Gastrocnemius medialis (tissue), 4 donors: ENCODE results near the gene PNMA1. TPM values are rescaled to one million over a fixed set of nuclear protein-coding genes. Genes with fewer than 3 reads are reported as not detected.

Experiments
- ATAC-seq, 2 donors: fragments of 150-250 bp; one replicate each; pipeline ENCODE4 v1.9.1; 2016
- DNase-seq, 2 donors: peaks; one replicate each; pipeline ENCODE4 v3.0.0-alpha.2; 2019
- H3K27ac ChIP-seq, 4 donors: fragments of 200-600 bp; sonication (generic); 1 replicate in 1 of 4; 2 replicates in 3 of 4; pipeline ENCODE4 v1.5.1; 2016 to 2018; ENCODE audit warnings: mild to moderate bottlenecking in 2 of 4, moderate library complexity in 1 of 4
- H3K27me3 ChIP-seq, 3 donors: fragments of 200-600 bp; sonication (generic) in 2 of 3; 1 replicate in 1 of 3; 2 replicates in 2 of 3; pipeline versions ENCODE4 v1.5.1 to v1.6.0; 2016 to 2019; ENCODE audit warnings: mild to moderate bottlenecking in 1 of 3, moderate library complexity in 1 of 3
- H3K36me3 ChIP-seq, 2 donors: fragments of 200-600 bp; sonication (generic) in 1 of 2; one replicate each; pipeline ENCODE4 v1.5.1; 2017 to 2018
- H3K4me1 ChIP-seq, 2 donors: fragments of 200-600 bp; sonication (generic) in 1 of 2; one replicate each; pipeline ENCODE4 v1.5.1; 2016 to 2017; ENCODE audit warnings: mild to moderate bottlenecking in 2 of 2
- H3K4me3 ChIP-seq, 4 donors: fragments of 200-600 bp; sonication (generic) in 3 of 4; 1 replicate in 1 of 4; 2 replicates in 3 of 4; pipeline ENCODE4 v1.5.1; 2016 to 2019; ENCODE audit warnings: mild to moderate bottlenecking in 2 of 4
- H3K9me3 ChIP-seq, 3 donors: fragments of 200-600 bp; sonication (generic) in 2 of 3; 1 replicate in 1 of 3; 2 replicates in 2 of 3; pipeline ENCODE4 v1.5.1; 2016 to 2019
- POLR2A ChIP-seq, 2 donors: fragments of 450-650 bp; IDR thresholded peaks; one replicate each; pipeline ENCODE4 v1.6.1; 2017; ENCODE audit warnings: antibody characterized with exemption in 2 of 2, mild to moderate bottlenecking in 2 of 2, moderate library complexity in 2 of 2
- in situ Hi-C, 4 donors: fragments of 200-750 bp; cut with MboI; loops; one replicate each; pipeline versions ENCODE4 v1.15.0 to v1.8.0; 2017; ENCODE audit warnings: low sequenced_read_pairs in 4 of 4
- intact Hi-C: fragments of 100-400 bp; cut with DNase I; formaldehyde crosslinking; loops from one replicate; pipeline ENCODE4 v1.15.1; 2023; ENCODE audit warnings: low total_unique reads
- total RNA-seq, 4 donors: library from RNA; depleted of rRNA; stranded (reverse); fragments of >200 nt; gene quantifications; one replicate each; pipeline versions ENCODE4 v1.1.0 to v1.2.3, GENCODE V29; 2016
- TF ChIP-seq, protein P1 (sequence below), 5 experiments: fragments of 450-650 bp in 3 of 5; fragments of 200-600 bp in 2 of 5; sonication (generic) in 2 of 5; IDR thresholded peaks in 4 of 5; conservative IDR thresholded peaks in 1 of 5; 1 replicate in 4 of 5; 2 replicates in 1 of 5; pipeline ENCODE4 v1.5.1; 2016 to 2019; ENCODE audit warnings: antibody characterized with exemption in 5 of 5, mild to moderate bottlenecking in 3 of 5, moderate library complexity in 3 of 5

The PNMA1 gene
- total RNA-seq, 4 donors from 2014 or later: 7.6 to 18.5 (median 8.8) TPM

DNA sequence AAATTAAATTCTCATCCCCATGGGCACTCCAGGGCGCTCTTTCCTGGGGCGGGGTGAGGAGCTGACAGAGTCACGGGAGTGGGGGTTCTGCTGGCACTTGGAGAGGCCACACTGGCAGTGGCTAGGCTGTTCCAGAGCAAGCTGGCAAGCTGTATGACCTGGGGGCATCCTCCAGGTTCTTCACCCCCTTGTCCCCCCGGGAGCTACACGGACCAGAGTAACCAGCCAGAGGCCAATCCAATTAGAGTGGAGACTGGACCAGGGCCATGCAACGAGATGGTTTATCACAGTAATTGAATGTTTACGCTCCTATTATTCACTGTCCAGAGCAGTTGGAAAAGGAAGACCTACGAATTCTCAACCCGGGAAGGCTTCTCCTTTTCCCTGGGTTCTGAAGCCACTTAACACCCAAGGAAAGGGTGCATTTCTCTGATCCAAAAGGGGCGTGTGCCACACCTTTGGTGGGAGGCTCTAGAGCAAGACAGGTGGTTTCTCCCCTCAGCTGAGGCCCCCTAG lies 43.8 kb upstream of the PNMA1 start:
- Histone ChIP-seq H3K9me3 (no peaks in the 10 kb centered on the region), H3K27ac (peak overlapping the region; percentile 89 to 98 (median 94)), H3K27me3 (no peaks in the 10 kb centered on the region), H3K36me3 (no peaks in the 10 kb centered on the region), H3K4me1 (peaks cover 85 to 87% of the 10 kb centered on the region in 2 donors), H3K4me3 (peak overlapping the region; percentile 61 to 91 (median 76))
- intact Hi-C loops: loop anchor here (1.0 kb wide), 2 partner anchors 28 to 30 kb away; no protein-coding TSS in a partner anchor
- DNase-seq (no peak), ATAC-seq (no peak)
- in situ Hi-C loops: no loop called here
- TF ChIP-seq, protein P1, sequence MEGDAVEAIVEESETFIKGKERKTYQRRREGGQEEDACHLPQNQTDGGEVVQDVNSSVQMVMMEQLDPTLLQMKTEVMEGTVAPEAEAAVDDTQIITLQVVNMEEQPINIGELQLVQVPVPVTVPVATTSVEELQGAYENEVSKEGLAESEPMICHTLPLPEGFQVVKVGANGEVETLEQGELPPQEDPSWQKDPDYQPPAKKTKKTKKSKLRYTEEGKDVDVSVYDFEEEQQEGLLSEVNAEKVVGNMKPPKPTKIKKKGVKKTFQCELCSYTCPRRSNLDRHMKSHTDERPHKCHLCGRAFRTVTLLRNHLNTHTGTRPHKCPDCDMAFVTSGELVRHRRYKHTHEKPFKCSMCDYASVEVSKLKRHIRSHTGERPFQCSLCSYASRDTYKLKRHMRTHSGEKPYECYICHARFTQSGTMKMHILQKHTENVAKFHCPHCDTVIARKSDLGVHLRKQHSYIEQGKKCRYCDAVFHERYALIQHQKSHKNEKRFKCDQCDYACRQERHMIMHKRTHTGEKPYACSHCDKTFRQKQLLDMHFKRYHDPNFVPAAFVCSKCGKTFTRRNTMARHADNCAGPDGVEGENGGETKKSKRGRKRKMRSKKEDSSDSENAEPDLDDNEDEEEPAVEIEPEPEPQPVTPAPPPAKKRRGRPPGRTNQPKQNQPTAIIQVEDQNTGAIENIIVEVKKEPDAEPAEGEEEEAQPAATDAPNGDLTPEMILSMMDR (IDR thresholded peaks at IDR 0.05 in 4 of 5, conservative IDR thresholded peaks at IDR 0.05 in 1 of 5): no peak
- no peak for TF ChIP-seq POLR2A (IDR thresholded peaks at IDR 0.05)

DNA sequence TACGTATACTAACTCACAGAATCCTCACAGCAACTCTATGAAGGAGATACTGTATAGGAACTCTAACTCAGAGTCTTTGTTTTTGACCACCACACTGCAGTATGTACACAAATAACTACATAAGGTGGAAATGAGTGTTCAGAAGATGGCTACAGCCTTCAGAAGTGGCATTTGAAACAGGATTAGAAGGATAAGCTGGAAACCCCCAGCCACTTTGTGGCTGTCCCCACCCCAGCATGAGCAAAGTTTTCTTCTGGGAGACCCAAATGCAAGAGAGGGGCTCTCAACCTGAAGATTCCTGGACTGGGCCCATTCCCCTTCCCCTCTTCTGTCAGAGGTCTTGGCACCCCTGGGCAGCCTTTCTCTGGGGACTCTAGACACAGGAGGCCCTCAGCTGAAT lies 43.2 kb upstream of the PNMA1 start:
- H3K9me3 ChIP-seq: no peaks in the 10 kb centered on the region
- H3K27ac ChIP-seq: peak overlapping the region; percentile 89 to 98 (median 94)
- no peak for DNase-seq
- in situ Hi-C loops (no loop called here), intact Hi-C loops (no loop called here)
- peaks cover 85 to 87% of the 10 kb centered on the region in 2 donors for H3K4me1 ChIP-seq
- peak overlapping the region in 2 of 4 donors; percentile 80 to 91 for H3K4me3 ChIP-seq
- ATAC-seq: no peak
- no peaks in the 10 kb centered on the region for H3K36me3 ChIP-seq
- no peaks in the 10 kb centered on the region for H3K27me3 ChIP-seq
- TF ChIP-seq, protein P1 (IDR thresholded peaks at IDR 0.05 in 4 of 5, conservative IDR thresholded peaks at IDR 0.05 in 1 of 5): no peak
- TF ChIP-seq POLR2A (IDR thresholded peaks at IDR 0.05): no peak

DNA sequence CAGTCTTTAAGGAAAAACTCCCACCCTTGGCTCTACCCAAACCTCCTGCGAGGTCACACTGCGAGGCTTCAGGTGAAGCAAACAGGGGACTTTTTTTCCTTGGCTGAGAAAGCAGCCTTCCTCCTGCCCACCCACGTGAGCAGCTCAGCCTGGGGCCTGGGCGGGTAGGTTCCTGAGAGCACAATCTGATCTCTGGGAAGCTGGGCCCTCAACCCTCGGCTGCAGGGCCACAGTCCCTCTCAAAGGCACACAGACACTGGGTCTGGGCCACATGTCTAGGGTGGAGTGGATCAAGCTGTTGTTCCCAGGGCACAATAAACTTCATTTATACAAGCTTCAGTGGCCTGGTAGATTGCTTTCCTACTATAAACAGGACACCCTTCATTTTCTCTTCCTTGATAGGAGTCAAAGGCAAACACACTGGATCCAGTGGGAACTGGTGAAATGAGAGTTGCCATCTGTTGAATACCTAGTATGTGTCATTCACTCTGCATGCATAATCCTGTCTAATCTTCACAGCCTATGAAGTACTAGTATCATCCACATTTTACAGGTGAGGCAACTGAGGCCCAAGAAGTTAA lies 41.3 kb upstream of the PNMA1 start:
- no peak for TF ChIP-seq POLR2A (IDR thresholded peaks at IDR 0.05)
- TF ChIP-seq, protein P1 (IDR thresholded peaks at IDR 0.05 in 4 of 5, conservative IDR thresholded peaks at IDR 0.05 in 1 of 5): no peak
- intact Hi-C loops (no loop called here), in situ Hi-C loops (no loop called here)
- peak overlapping the region; percentile 89 to 98 (median 94) for H3K27ac ChIP-seq
- ATAC-seq: peak in 1 of 2 donors; percentile 8
- H3K4me3 ChIP-seq: peak overlapping the region; percentile 8 to 43 (median 34)
- H3K27me3 ChIP-seq: no peaks in the 10 kb centered on the region
- peak in 1 of 2 donors; percentile 50 for DNase-seq
- peaks cover 85 to 87% of the 10 kb centered on the region in 2 donors for H3K4me1 ChIP-seq
- H3K9me3 ChIP-seq: no peaks in the 10 kb centered on the region
- no peaks in the 10 kb centered on the region for H3K36me3 ChIP-seq

DNA sequence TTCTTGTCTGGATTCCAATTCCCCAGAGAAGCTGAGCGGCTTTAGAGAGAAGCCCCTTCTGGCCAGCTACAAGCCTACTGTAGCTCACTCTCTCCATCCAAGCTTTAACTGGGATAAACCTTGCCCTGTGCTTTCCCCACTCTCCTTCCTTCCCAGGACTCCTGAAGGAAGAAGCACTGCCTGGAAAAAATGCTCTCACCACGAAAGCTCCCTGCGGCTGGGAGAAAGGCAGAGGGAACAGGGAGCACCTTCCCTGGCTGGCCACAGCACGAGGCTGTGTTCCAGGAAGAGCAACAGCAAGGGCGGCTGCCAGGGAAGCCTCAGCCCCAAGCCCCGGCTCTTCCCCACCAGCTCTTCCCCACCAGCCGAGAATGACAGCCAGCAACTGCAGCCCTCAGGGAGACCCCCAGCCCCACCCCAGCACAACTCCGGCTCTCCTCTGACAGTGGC lies 40.8 kb upstream of the PNMA1 start:
- no peak for TF ChIP-seq POLR2A (IDR thresholded peaks at IDR 0.05)
- TF ChIP-seq, protein P1 (IDR thresholded peaks at IDR 0.05 in 4 of 5, conservative IDR thresholded peaks at IDR 0.05 in 1 of 5): peak in 2 of 5 experiments; percentile 12 to 18
- in situ Hi-C loops: no loop called here
- H3K36me3 ChIP-seq: no peaks in the 10 kb centered on the region
- peak; percentile 61 to 72 for DNase-seq
- intact Hi-C loops: no loop called here
- H3K4me3 ChIP-seq: peak overlapping the region; percentile 8 to 43 (median 34)
- no peaks in the 10 kb centered on the region for H3K9me3 ChIP-seq
- peak; percentile 38 to 48 for ATAC-seq
- H3K27me3 ChIP-seq: no peaks in the 10 kb centered on the region
- peak overlapping the region; percentile 89 to 98 (median 94) for H3K27ac ChIP-seq
- H3K4me1 ChIP-seq: peaks cover 90 to 91% of the 10 kb centered on the region in 2 donors
